GM12878 (cell line): ENCODE results near the gene KIAA0319L. TPM values are rescaled to one million over a fixed set of nuclear protein-coding genes. Genes with fewer than 3 reads are reported as not detected.

Source experiments
- ATAC-seq: fragments of 200-7000 bp; cut with Tn5 transposase; 3 replicates; pipeline ENCODE4 v1.9.1; 2020; ENCODE audit warnings: mild to moderate bottlenecking, moderate library complexity
- BruUV-seq: library from RNA; stranded (reverse); fragments of 400-500 nt; replicated peaks from 2 replicates; lab custom pipeline; 2021; lab: Mats Ljungman, UMichigan
- CTCF ChIA-PET: fragments of 300-600 bp; sonication (Branson Sonifier 250); formaldehyde crosslinking; extraction: SDS; loops from one replicate; lab custom pipeline; 2021; ENCODE audit warnings: inconsistent platforms; lab: Yijun Ruan, JAX
- POLR2A ChIA-PET: fragments of 350-600 bp; formaldehyde crosslinking; extraction: SDS; loops from one replicate; lab custom pipeline; 2021; ENCODE audit warnings: inconsistent platforms; lab: Charles Lee
- RAD21 ChIA-PET: fragments of 300-600 bp; sonication (Branson Sonifier 250); formaldehyde crosslinking; loops from one replicate; lab custom pipeline; 2023; ENCODE audit warnings: antibody characterized with exemption; ENCODE audit not compliant: unreplicated experiment; lab: Charles Lee
- SMC1A ChIA-PET: fragments of 300-600 bp; sonication (Branson Sonifier 250); formaldehyde crosslinking; loops from one replicate; lab custom pipeline; 2023; ENCODE audit not compliant: unreplicated experiment, uncharacterized antibody; lab: Charles Lee
- DNase-seq: peaks from one replicate; pipeline ENCODE4 v3.0.0-alpha.2; 2011; ENCODE audit warnings: low read depth, low spot score
- FAIRE-seq: peaks from 3 replicates; lab custom pipeline; 2011; peaks lifted over from hg19 to GRCh38; lab: Jason Lieb, UNC
- H2AFZ ChIP-seq: 2 replicates; pipeline ENCODE4 v1.6.0; 2011; ENCODE audit warnings: low read depth, low read length, control low read depth; ENCODE audit not compliant: control insufficient read depth
- H3K27ac ChIP-seq: 2 replicates; pipeline ENCODE4 v1.5.1; 2011; ENCODE audit warnings: control low read depth; ENCODE audit not compliant: control insufficient read depth, insufficient read depth
- H3K27me3 ChIP-seq, 2 experiments: replicated peaks in 1 of 2; 2 replicates each; pipeline versions ENCODE4 v1.6.0 to v1.6.1; 2011; ENCODE audit warnings: low read length in 1 of 2; ENCODE audit not compliant: control insufficient read depth in 2 of 2, insufficient read depth in 2 of 2
- H3K36me3 ChIP-seq, 2 experiments: 2 replicates each; pipeline ENCODE4 v1.5.1; 2011; ENCODE audit warnings: low read length in 1 of 2; ENCODE audit not compliant: control insufficient read depth in 2 of 2, insufficient read depth in 2 of 2
- H3K4me1 ChIP-seq: 2 replicates; pipeline ENCODE4 v1.6.1; 2011; ENCODE audit warnings: mild to moderate bottlenecking, low read length, moderate library complexity, mixed read lengths; ENCODE audit not compliant: control insufficient read depth, insufficient read depth
- H3K4me2 ChIP-seq: 2 replicates; pipeline ENCODE4 v1.6.0; 2011; ENCODE audit warnings: control low read depth; ENCODE audit not compliant: control insufficient read depth, insufficient read depth
- H3K4me3 ChIP-seq: fragments of 200-600 bp; sonication (generic); 2 replicates; pipeline ENCODE4 v1.5.1; 2016
- H3K79me2 ChIP-seq: 2 replicates; pipeline ENCODE4 v1.6.0; 2011; ENCODE audit warnings: low read length; ENCODE audit not compliant: control insufficient read depth, insufficient read depth
- H3K9ac ChIP-seq: 2 replicates; pipeline ENCODE4 v1.8.0; 2011; ENCODE audit warnings: low read length, control low read depth, mixed read lengths; ENCODE audit not compliant: control insufficient read depth, insufficient read depth
- H3K9me3 ChIP-seq: replicated peaks from 3 replicates; pipeline ENCODE4 v1.5.1; 2011; ENCODE audit warnings: mild to moderate bottlenecking, low read length; ENCODE audit not compliant: control insufficient read depth, insufficient read depth
- H4K20me1 ChIP-seq: 2 replicates; pipeline ENCODE4 v1.6.0; 2011; ENCODE audit not compliant: control insufficient read depth, insufficient read depth
- GABPA ChIP-seq: IDR thresholded peaks from 2 replicates; pipeline ENCODE4 v1.6.1; 2014; ENCODE audit warnings: antibody characterized with exemption, low read depth, mild to moderate bottlenecking, inconsistent platforms
- IRF4 ChIP-seq: IDR thresholded peaks from 2 replicates; pipeline ENCODE4 v1.6.1; 2011; ENCODE audit warnings: low read depth, low read length
- NFYB ChIP-seq: IDR thresholded peaks from 2 replicates; pipeline ENCODE4 v1.6.1; 2011; ENCODE audit warnings: low read depth, mild to moderate bottlenecking, low read length, improper control_type of control experiment, moderate library complexity; ENCODE audit not compliant: insufficient read depth
- RAD21 ChIP-seq: IDR thresholded peaks from 2 replicates; pipeline ENCODE4 v1.6.1; 2011; ENCODE audit warnings: mild to moderate bottlenecking, low read depth, low read length, moderate library complexity; ENCODE audit not compliant: insufficient read depth
- SMC3 ChIP-seq: IDR thresholded peaks from 2 replicates; pipeline ENCODE4 v1.6.1; 2011; ENCODE audit warnings: low read length, improper control_type of control experiment, borderline replicate concordance
- WGBS: methylation state at CpG from one replicate; pipeline ENCODE4 v1.1.6; 2016; ENCODE audit warnings: low lambda C conversion rate; ENCODE audit not compliant: insufficient replicate concordance, insufficient coverage; ENCODE audit errors: missing lambda C conversion rate; 5-methylcytosine and 5-hydroxymethylcytosine counted together
- in situ Hi-C: fragments of 300-500 bp; cut with MboI; formaldehyde crosslinking; loops from 9 replicates; pipeline ENCODE4 v1.14.3; 2018; ENCODE audit warnings: mixed read lengths
- intact Hi-C: fragments of 100-400 bp; cut with micrococcal nuclease; formaldehyde crosslinking; loops from one replicate; pipeline ENCODE4 v1.14.2; 2022; ENCODE audit not compliant: unreplicated experiment
- polyA plus RNA-seq, 11 experiments: library from polyadenylated mRNA; depleted of rRNA in 4 of 11; unstranded in 6 of 11; stranded (reverse) in 5 of 11; fragments of >200 nt; fragmentation: Nextera tagmentation in 4 of 11; fragmentation: Illumina TruSeq in 1 of 11; extraction: Ambion mirVana in 4 of 11; extraction: Trizol in 1 of 11; gene quantifications; 1 replicate in 1 of 11; 2 replicates in 10 of 11; pipeline versions ENCODE4 v1.2.1 to v1.2.3, GENCODE V29; 2011 to 2016; ENCODE audit warnings: inconsistent platforms in 2 of 11, missing spikeins in 2 of 11, low read depth in 1 of 11
- total RNA-seq, 4 experiments: library from RNA; depleted of rRNA in 3 of 4; stranded (reverse); fragments of >200 nt in 3 of 4; fragmentation: Illumina TruSeq in 1 of 4; extraction: Trizol in 1 of 4; gene quantifications; 2 replicates each; pipeline versions ENCODE4 v1.2.1 to v1.2.3, GENCODE V29; 2013 to 2021
- TF ChIP-seq, protein P1 (sequence below): IDR thresholded peaks from 2 replicates; pipeline ENCODE4 v1.6.1; 2011; ENCODE audit warnings: low read depth, mild to moderate bottlenecking, low read length, moderate library complexity, borderline replicate concordance; ENCODE audit errors: extremely low read depth
- TF ChIP-seq, protein P2 (sequence below), 3 experiments: IDR thresholded peaks in 2 of 3; conservative IDR thresholded peaks in 1 of 3; 2 replicates each; pipeline ENCODE4 v1.5.1; 2011; ENCODE audit warnings: low read depth in 3 of 3, low read length in 3 of 3, mild to moderate bottlenecking in 3 of 3, control low read depth in 2 of 3, moderate library complexity in 2 of 3, inconsistent platforms in 1 of 3, mixed read lengths in 1 of 3; ENCODE audit not compliant: control insufficient read depth in 2 of 3, insufficient read depth in 1 of 3; ENCODE audit errors: extremely low read depth in 1 of 3

Gene KIAA0319L
- total and polyA plus RNA-seq, 10 of the 15 experiments (the other 5 are each of a cell fraction or from before 2014, with no cell fraction given), result 2.6 to 57.8 (median 25.4) TPM

DNA sequence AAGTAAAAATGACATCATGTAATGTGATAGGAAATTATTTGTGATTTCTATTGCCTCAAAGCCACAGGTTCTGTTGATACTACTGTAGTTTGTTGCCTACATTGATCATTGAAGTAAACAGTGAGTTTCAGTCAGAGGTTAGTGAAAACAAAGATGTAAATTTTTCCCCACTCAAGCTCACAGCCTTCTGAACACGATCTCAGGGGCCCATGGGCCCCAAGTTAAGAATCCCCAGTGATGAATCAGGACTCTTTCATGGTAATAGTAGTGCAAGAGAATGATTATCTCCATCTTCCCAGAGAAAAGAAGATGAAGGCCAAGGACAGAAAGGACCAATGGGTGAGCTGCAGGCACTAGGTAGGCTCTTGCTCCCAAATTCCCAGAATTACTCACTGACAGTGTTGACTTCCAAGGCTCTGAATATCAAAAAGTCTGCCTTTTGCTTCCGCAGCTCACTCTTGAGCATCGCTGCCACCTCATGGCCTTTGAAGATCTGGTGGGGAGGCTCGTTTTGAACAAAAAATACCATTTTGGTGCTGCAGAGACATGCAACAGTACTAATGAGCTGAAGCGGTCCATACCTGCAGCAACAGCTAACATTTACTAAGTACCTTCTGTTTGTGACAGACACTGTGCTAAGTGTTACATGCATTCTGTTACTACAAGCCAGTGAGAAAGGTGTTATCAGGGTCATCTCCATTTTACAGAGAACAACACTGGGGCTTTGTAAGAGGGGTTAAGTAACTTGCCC lies 113.3 kb downstream of the KIAA0319L start:
- RAD21 ChIA-PET, result interaction anchor here (1.0 to 1.5 kb wide), 2 partner anchors 15 to 242 kb away, joined by 3 to 4 read pairs; no protein-coding TSS in a partner anchor
- in situ Hi-C loops, result no loop called here
- Histone ChIP-seq H3K36me3 (peaks cover 22 to 50% of the 10 kb centered on the region in 2 experiments), H3K4me1 (no peaks in the 10 kb centered on the region), H3K27me3 (no peaks in the 10 kb centered on the region), H3K79me2 (no peaks in the 10 kb centered on the region), H3K9ac (no peak overlapping the region), H4K20me1 (no peaks in the 10 kb centered on the region)
- FAIRE-seq (no peak), ATAC-seq (no peak)
- CTCF ChIA-PET, result interaction anchor here (0.8 to 1.8 kb wide), 11 partner anchors 8 to 744 kb away, joined by 3 to 10 read pairs (median 3); partner anchors contain the start of gene SMIM12
- intact Hi-C loops, result no loop called here
- WGBS, result 92% methylated on average over 5 of the region's 5 CpGs
- BruUV-seq, result no TSS peak
- TF ChIP-seq NFYB (no peak), RAD21 (peak; percentile 59), GABPA (no peak), IRF4 (no peak), SMC3 (peak; percentile 3; the same call in 1 of the 2 replicates)
- TF ChIP-seq, protein P1, sequence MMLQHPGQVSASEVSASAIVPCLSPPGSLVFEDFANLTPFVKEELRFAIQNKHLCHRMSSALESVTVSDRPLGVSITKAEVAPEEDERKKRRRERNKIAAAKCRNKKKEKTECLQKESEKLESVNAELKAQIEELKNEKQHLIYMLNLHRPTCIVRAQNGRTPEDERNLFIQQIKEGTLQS, result no peak
- TF ChIP-seq, protein P2, sequence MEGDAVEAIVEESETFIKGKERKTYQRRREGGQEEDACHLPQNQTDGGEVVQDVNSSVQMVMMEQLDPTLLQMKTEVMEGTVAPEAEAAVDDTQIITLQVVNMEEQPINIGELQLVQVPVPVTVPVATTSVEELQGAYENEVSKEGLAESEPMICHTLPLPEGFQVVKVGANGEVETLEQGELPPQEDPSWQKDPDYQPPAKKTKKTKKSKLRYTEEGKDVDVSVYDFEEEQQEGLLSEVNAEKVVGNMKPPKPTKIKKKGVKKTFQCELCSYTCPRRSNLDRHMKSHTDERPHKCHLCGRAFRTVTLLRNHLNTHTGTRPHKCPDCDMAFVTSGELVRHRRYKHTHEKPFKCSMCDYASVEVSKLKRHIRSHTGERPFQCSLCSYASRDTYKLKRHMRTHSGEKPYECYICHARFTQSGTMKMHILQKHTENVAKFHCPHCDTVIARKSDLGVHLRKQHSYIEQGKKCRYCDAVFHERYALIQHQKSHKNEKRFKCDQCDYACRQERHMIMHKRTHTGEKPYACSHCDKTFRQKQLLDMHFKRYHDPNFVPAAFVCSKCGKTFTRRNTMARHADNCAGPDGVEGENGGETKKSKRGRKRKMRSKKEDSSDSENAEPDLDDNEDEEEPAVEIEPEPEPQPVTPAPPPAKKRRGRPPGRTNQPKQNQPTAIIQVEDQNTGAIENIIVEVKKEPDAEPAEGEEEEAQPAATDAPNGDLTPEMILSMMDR (IDR thresholded peaks at IDR 0.05 in 2 of 3, conservative IDR thresholded peaks at IDR 0.05 in 1 of 3; ENCODE audit: control insufficient read depth in 2 of 3, extremely low read depth in 1 of 3, insufficient read depth in 1 of 3, low read depth in 3 of 3, low read length in 3 of 3), result peak; percentile 3 to 27 (median 3); a peak in 1 of 6 replicates
- TF ChIP-seq, all 136 proteins: peak for 3
- POLR2A ChIA-PET, result interaction anchor here (1.2 kb wide), 1 partner anchor 12 kb away, joined by 3 read pairs; no protein-coding TSS in a partner anchor
- SMC1A ChIA-PET, result interaction anchor here (0.7 to 1.4 kb wide), 3 partner anchors 9 to 241 kb away, joined by 3 to 5 read pairs (median 3); no protein-coding TSS in a partner anchor
- no peaks in the 10 kb centered on the region for H3K9me3 ChIP-seq
- no peak overlapping the region for H3K27ac ChIP-seq
- no peak overlapping the region for H2AFZ ChIP-seq
- no peak overlapping the region for H3K4me3 ChIP-seq
- DNase-seq, result no peak
- H3K4me2 ChIP-seq, result no peak overlapping the region
